Osteoblast (primary cell): Measurements from ENCODE around the gene DOCK1. TPM values are rescaled to one million over a fixed set of nuclear protein-coding genes. Genes with fewer than 3 reads are reported as not detected.

Source experiments
- DNase-seq: peaks from one replicate; pipeline ENCODE4 v3.0.0; 2011; ENCODE audit warnings: low spot score, mixed read lengths; ENCODE audit not compliant: insufficient read length; ENCODE audit errors: missing footprints
- H2AFZ ChIP-seq: 2 replicates; pipeline ENCODE4 v1.6.0; 2011; ENCODE audit warnings: mild to moderate bottlenecking, low read length
- H3K27ac ChIP-seq: 2 replicates; pipeline ENCODE4 v1.5.1; 2011; ENCODE audit warnings: mild to moderate bottlenecking, low read depth, low read length, moderate library complexity
- H3K27me3 ChIP-seq: 2 replicates; pipeline ENCODE4 v1.6.0; 2012; ENCODE audit warnings: mild to moderate bottlenecking, control low read depth, inconsistent platforms, low read length, moderate library complexity; ENCODE audit not compliant: insufficient read depth
- H3K36me3 ChIP-seq: 2 replicates; pipeline ENCODE4 v1.5.1; 2011; ENCODE audit warnings: mild to moderate bottlenecking, low read length, control low read depth, moderate library complexity; ENCODE audit not compliant: insufficient read depth
- H3K4me1 ChIP-seq: 2 replicates; pipeline ENCODE4 v1.5.1; 2011; ENCODE audit warnings: mild to moderate bottlenecking, low read length, control low read depth, moderate library complexity; ENCODE audit not compliant: insufficient read depth
- H3K4me2 ChIP-seq: 2 replicates; pipeline ENCODE4 v1.6.0; 2011; ENCODE audit warnings: mild to moderate bottlenecking, low read length; ENCODE audit not compliant: insufficient read depth
- H3K4me3 ChIP-seq: fragments of 200-600 bp; sonication (generic); 3 replicates; pipeline ENCODE4 v1.5.1; 2012; ENCODE audit warnings: mild to moderate bottlenecking, low read length, inconsistent platforms; ENCODE audit not compliant: insufficient read depth
- H3K79me2 ChIP-seq: 2 replicates; pipeline ENCODE4 v1.6.0; 2012; ENCODE audit warnings: mild to moderate bottlenecking, low read length, control low read depth, inconsistent platforms; ENCODE audit not compliant: insufficient read depth
- H3K9me3 ChIP-seq: 2 replicates; pipeline ENCODE4 v1.5.1; 2011; ENCODE audit warnings: low read depth, low read length, control low read depth
- H4K20me1 ChIP-seq: 2 replicates; pipeline ENCODE4 v1.6.0; 2012; ENCODE audit warnings: mild to moderate bottlenecking, low read length, control low read depth; ENCODE audit not compliant: insufficient read depth
- CTCF ChIP-seq: IDR thresholded peaks from 2 replicates; pipeline ENCODE4 v1.5.1; 2011; ENCODE audit warnings: mild to moderate bottlenecking, low read depth, low read length, moderate library complexity; ENCODE audit errors: extremely low read depth
- total RNA-seq: library from RNA; depleted of rRNA; stranded (reverse); fragments of >200 nt; gene quantifications from 2 replicates; pipeline ENCODE4 v1.2.3, GENCODE V29; 2012

Gene DOCK1
- total RNA-seq, 1 donor, result 80.3 TPM

- no peak overlapping the region for H3K4me3 ChIP-seq
- H3K79me2 ChIP-seq, result peaks cover 92% of the 10 kb centered on the region
- DNase-seq, result no peak
These were observed 13.0 kb downstream of the DOCK1 start for GRCh38 chr10:126917975-126918908.

GRCh38 chr10:126919426-126919825 is 14.2 kb downstream of the DOCK1 start:
- Histone ChIP-seq H3K9me3 (no peaks in the 10 kb centered on the region), H3K4me3 (no peak overlapping the region), H3K27ac (no peak overlapping the region), H2AFZ (no peak overlapping the region), H3K4me1 (peaks cover 9% of the 10 kb centered on the region), H3K4me2 (no peak overlapping the region), H3K27me3 (no peaks in the 10 kb centered on the region), H3K36me3 (peaks cover 5% of the 10 kb centered on the region), H4K20me1 (peaks cover 68% of the 10 kb centered on the region), H3K79me2 (peaks cover 90% of the 10 kb centered on the region)
- no peak for DNase-seq
- no peak for TF ChIP-seq CTCF

More at GRCh38 chr10:126917975-126918908, 13.0 kb downstream of the DOCK1 start:
- H3K4me2 ChIP-seq, result no peak overlapping the region
- no peak for TF ChIP-seq CTCF
- no peaks in the 10 kb centered on the region for H3K27me3 ChIP-seq
- no peak overlapping the region for H3K27ac ChIP-seq
- peaks cover 5% of the 10 kb centered on the region for H3K36me3 ChIP-seq
- peaks cover 8% of the 10 kb centered on the region for H3K4me1 ChIP-seq
- H4K20me1 ChIP-seq, result peaks cover 70% of the 10 kb centered on the region
- no peaks in the 10 kb centered on the region for H3K9me3 ChIP-seq
- H2AFZ ChIP-seq, result no peak overlapping the region

GRCh38 chr10:126921162-126921561 is 15.9 kb downstream of the DOCK1 start:
- Histone ChIP-seq H3K79me2 (peaks cover 87% of the 10 kb centered on the region), H3K36me3 (peaks cover 5% of the 10 kb centered on the region), H2AFZ (no peak overlapping the region), H3K4me1 (peaks cover 16% of the 10 kb centered on the region), H3K27me3 (no peaks in the 10 kb centered on the region), H3K4me3 (no peak overlapping the region), H3K27ac (no peak overlapping the region), H3K9me3 (no peaks in the 10 kb centered on the region), H4K20me1 (peaks cover 68% of the 10 kb centered on the region), H3K4me2 (no peak overlapping the region)
- TF ChIP-seq CTCF, result no peak
- DNase-seq, result no peak

GRCh38 chr10:126921974-126922525 is 16.8 kb downstream of the DOCK1 start:
- peaks cover 87% of the 10 kb centered on the region for H3K79me2 ChIP-seq

More at GRCh38 chr10:126921974-126922525, 16.8 kb downstream of the DOCK1 start:
- TF ChIP-seq CTCF, result no peak
- DNase-seq, result peak; percentile 88
- Histone ChIP-seq H3K9me3 (no peaks in the 10 kb centered on the region), H2AFZ (no peak overlapping the region), H3K27me3 (no peaks in the 10 kb centered on the region), H3K27ac (peak overlapping the region; percentile 70), H3K4me2 (peak overlapping the region; percentile 4), H3K4me1 (peaks cover 16% of the 10 kb centered on the region), H3K4me3 (no peak overlapping the region), H4K20me1 (peaks cover 60% of the 10 kb centered on the region), H3K36me3 (peaks cover 8% of the 10 kb centered on the region)
